Loucy (cell line): ENCODE measurements around the gene RARB.

Experiments
- EZH2phosphoT487 ChIP-seq: fragments of 200-600 bp; IDR thresholded peaks from 2 replicates; pipeline ENCODE4 v1.6.1; 2018; ENCODE audit warnings: antibody characterized with exemption, mild to moderate bottlenecking, moderate library complexity, borderline replicate concordance
- TF ChIP-seq, protein P1 (sequence below): fragments of 200-600 bp; sonication (generic); conservative IDR thresholded peaks from 2 replicates; pipeline ENCODE4 v1.5.1; 2014; ENCODE audit warnings: mild to moderate bottlenecking, antibody characterized with exemption, low read length

DNA sequence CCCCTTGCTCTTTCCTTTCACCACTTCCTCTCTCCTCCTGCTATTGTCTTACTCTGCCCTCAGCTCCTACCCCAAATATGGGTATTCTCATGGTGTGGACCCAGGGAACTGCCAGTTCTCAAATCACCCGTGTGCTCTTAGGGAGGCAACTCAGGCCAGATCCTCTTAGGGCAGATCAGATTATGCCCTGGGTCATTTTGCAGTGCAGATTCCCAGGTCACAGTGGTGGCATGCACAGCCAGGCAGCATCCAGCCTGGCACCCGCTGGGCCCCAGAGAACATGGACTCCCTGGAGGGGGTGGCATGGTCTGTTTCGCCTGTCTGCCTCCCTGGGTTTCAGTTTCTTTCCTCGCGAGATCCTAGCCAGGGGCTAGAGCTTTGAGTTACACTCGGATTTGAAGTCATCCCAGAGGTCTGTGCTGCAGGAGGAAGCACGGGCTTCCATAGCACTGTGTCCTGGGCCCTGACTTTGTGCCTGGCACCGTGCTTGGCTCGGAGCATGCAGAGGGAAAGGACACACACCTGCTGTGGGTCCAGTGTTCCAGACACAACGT lies 140.5 kb downstream of the RARB start:
- TF ChIP-seq, protein P1, sequence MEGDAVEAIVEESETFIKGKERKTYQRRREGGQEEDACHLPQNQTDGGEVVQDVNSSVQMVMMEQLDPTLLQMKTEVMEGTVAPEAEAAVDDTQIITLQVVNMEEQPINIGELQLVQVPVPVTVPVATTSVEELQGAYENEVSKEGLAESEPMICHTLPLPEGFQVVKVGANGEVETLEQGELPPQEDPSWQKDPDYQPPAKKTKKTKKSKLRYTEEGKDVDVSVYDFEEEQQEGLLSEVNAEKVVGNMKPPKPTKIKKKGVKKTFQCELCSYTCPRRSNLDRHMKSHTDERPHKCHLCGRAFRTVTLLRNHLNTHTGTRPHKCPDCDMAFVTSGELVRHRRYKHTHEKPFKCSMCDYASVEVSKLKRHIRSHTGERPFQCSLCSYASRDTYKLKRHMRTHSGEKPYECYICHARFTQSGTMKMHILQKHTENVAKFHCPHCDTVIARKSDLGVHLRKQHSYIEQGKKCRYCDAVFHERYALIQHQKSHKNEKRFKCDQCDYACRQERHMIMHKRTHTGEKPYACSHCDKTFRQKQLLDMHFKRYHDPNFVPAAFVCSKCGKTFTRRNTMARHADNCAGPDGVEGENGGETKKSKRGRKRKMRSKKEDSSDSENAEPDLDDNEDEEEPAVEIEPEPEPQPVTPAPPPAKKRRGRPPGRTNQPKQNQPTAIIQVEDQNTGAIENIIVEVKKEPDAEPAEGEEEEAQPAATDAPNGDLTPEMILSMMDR, result no peak
- no peak for TF ChIP-seq EZH2phosphoT487
